ENCODE results near the gene KCNK10. TPM values are rescaled to one million over a fixed set of nuclear protein-coding genes. Genes with fewer than 3 reads are reported as not detected.
"Not testable (repeated sequence)": the region's sequence is repeated elsewhere in the genome, so short reads cannot be mapped to it uniquely, and the experiment has no call there.

The KCNK10 gene
- polyA plus RNA-seq, 1 donor, result not detected

- no peak for DNase-seq (ENCODE audit: low read depth)
These were observed 52.3 kb downstream of the KCNK10 start for GRCh38 chr14:88270776-88271175.

DNA sequence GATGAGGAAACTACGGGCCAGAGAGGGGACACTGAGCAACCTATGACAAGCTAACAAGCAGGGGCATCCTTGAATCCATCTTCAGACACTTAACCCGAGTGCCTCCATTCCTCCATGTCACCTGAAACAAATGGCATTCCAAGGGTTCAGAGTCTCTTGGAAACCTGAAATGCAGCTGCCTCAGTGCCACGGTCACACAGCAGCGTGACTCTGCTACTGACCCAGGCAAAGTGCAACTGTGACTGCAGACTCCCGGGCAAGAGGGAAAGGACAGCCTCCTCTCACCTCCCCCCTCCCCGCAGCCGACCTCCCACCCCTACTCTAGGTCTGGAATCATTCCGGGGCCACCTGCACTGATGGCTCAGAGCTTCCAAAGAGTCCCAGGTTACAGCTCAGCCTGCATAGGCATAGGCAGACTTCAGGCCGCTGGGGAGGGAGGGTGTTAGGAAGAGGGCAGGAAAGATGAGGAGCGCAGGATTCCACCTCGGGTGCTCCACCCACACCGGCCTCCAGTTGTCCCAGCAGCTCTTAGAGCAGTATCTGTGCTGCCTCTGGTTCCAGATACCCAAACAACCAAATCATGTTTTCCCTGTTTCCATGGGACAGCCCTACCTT lies 53.2 kb downstream of the KCNK10 start:
- DNase-seq (ENCODE audit: low read depth), result no peak

DNA sequence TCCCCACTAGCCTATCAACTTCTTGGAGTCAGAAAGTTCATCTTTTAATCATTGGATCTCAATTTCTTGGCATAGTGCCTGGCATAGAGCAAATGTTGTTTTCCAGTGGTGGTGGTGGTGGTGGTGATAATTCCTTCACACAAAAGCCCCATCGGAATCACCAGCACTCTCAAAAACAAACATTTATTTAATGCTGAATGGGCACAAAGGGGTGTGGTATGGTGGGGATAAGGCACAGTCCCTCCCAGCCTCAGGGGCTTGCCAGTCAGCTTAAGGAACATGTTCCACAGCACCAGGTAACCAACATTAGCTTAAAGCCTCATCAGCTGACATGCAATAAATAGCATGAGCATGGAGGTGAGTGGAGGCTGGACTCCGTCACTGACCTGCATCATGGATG lies 56.6 kb downstream of the KCNK10 start:
- no peak for DNase-seq (ENCODE audit: low read depth)

DNA sequence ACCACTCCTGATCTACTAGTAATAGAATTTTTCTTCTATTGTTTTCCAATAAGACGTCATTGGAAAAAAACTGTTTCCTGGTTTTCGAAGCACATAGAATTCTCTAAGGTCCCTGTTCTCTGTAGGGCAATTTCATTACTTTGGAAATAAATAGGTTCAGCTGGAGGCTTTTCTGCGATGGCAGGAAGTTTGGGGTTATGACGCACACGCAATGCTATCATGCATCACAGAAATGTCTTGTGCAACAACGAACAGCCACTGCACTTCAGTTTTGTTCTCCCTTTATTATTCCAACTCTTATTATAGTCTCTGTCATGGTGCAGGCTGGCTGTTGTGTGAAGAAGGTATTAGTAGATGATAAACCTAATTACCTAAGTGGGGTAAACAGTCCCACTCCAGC lies 59.0 kb downstream of the KCNK10 start:
- DNase-seq (ENCODE audit: low read depth), result no peak

GRCh38 chr14:88261302-88261701 lies 61.8 kb downstream of the KCNK10 start:
- DNase-seq (ENCODE audit: low read depth), result not testable (repeated sequence)

- no peak for DNase-seq (ENCODE audit: low read depth)
These were observed 65.0 kb downstream of the KCNK10 start for GRCh38 chr14:88258021-88258420.

GRCh38 chr14:88256997-88257950 lies 65.8 kb downstream of the KCNK10 start:
- DNase-seq (ENCODE audit: low read depth), result no peak

DNA sequence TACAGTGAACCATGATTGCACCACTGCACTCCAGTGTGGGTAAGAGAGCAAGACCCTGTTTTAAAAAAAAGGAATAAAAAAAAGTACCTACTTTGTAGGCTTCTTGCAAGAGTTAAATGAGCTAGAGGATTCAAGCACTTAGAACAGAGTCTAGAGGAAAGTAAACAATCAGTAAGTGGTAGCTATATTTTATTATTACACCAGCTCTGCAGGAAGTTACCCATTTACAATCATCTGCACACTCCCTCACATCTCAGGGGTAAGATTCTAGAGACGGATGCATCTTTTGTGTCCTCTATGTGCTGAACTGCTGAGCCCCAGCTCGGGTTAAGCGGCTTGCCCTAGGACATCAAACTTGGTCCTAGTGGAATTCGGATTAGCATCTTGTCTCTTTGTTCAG lies 67.3 kb downstream of the KCNK10 start:
- DNase-seq (ENCODE audit: low read depth), result no peak

DNA sequence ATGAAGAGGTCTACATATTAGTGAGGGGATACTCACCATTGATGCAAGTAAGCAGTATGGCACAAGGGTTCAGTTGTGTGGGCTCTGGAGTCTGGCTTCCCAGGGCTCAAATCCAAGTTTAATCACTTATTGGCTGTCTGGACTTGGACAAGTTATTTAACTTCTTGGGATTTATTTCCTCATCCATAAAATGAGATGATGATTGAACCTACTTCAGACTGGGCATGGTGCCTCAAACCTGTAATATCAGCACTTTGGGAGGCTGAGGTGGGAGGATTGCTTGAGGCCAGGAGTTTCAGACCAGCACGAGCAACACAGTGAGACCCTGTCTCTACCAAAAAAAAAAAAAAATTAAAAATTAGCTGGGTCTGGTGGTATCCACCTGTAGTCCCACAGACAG lies 67.9 kb downstream of the KCNK10 start:
- no peak for DNase-seq (ENCODE audit: low read depth)

- DNase-seq (ENCODE audit: low read depth), result no peak
These were observed 70.6 kb downstream of the KCNK10 start for GRCh38 chr14:88252498-88252897.

GRCh38 chr14:88251650-88252049 lies 71.4 kb downstream of the KCNK10 start:
- no peak for DNase-seq (ENCODE audit: low read depth)

- DNase-seq (ENCODE audit: low read depth), result no peak
These were observed 73.8 kb downstream of the KCNK10 start for GRCh38 chr14:88249266-88249665.

DNA sequence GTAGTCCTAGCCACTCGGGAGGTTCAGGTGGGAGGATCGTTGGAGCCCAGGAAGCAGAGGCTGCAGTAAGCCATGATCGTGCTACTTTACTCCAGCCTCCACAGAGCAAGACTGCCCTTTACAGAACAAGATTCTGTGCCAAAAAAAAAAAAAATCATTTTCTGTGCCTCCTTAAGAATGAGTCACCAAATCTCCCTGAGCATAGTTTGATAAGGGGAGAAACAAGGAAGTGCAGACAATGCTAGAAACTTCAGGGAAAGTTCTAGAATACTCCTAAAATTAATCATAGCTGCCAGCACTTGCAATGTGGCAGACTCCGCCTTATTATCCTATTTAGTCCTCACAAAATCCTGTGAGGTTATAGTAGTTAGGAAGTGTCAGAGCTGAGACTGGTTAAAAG lies 74.5 kb downstream of the KCNK10 start:
- no peak for DNase-seq (ENCODE audit: low read depth)

DNA sequence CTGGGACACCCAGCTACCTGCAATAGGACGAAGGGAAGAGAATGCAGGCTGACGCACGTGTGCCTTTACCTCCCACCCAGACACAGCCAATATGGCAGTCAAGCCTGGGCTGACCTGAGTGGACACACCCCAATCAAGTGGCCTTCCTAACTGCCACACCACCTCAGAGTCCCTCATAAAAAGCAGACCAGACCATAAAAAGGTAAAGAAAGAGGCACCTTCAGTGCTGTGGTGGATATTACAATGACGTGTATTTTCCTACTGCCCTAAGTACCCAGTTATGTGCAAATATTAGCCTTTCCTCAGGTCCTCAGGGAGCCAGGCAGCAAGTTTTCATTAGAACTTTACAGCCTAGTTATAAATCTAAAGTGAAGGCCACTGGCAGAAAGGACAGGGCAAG lies 75.8 kb downstream of the KCNK10 start:
- no peak for DNase-seq (ENCODE audit: low read depth)

GRCh38 chr14:88245321-88245720 lies 77.7 kb downstream of the KCNK10 start:
- no peak for DNase-seq (ENCODE audit: low read depth)

GRCh38 chr14:88243946-88244345 lies 79.1 kb downstream of the KCNK10 start:
- DNase-seq (ENCODE audit: low read depth), result no peak

DNA sequence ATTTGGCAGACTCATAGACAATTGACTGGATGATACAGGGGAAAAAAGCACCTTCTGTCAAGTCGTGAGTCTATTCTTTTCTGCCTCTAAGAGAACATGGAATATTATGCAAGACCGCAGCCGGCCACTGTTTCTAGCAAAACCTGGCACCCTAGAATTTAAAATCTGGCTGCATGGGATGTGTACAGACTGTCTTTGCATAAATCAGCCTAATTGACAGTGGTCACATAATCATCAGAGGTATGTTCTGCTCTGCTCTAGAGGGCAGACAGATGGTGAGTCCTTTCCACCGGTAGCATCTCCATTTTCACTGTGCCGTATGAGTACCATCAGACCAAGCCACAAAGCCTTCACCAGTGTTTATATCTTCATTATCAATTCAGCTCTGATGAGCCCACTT lies 80.6 kb downstream of the KCNK10 start:
- DNase-seq (ENCODE audit: low read depth), result no peak

DNA sequence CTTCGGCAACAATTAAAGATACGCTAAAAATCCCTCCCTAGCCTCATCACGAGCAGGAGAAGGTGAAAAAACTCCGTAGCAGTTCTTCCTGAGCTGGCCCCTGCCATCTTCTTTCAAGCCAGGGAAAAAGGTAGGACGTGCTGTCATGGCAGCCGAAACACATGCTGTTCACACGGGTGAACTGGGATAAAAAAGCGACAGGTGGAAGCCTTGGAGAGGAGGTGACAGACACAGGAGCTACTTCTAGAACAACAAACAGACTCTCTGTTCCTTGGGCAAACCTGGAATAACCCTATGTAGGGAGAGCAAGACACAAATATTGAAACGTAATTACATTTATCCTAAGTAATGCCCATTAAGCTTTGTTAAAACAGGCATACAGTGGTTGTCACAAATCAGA lies 81.3 kb downstream of the KCNK10 start:
- no peak for DNase-seq (ENCODE audit: low read depth)

DNA sequence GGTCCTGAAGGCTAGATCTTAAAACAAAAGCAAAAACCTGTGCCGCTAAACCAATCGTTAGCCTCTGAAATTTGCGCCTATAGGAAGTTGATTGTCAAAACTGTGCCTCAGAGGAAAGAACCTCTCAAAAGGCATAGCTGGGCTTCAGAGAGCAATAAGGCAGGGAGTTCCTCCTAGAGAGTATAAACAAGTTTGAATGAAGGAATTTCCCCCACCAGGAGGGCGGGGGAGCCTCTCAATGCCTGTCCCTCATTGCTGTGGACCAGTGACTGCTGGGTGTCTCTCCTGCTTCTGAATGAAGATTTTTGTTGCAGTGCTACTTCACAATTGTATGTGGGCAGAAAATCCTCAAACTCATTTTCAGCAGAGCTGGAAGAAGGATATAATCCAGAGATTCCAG lies 88.6 kb downstream of the KCNK10 start:
- no peak for DNase-seq (ENCODE audit: low read depth)

GRCh38 chr14:88233915-88234314 lies 89.2 kb downstream of the KCNK10 start:
- no peak for DNase-seq (ENCODE audit: low read depth)

- DNase-seq (ENCODE audit: low read depth), result no peak
These were observed 90.3 kb downstream of the KCNK10 start for GRCh38 chr14:88232771-88233170.

DNA sequence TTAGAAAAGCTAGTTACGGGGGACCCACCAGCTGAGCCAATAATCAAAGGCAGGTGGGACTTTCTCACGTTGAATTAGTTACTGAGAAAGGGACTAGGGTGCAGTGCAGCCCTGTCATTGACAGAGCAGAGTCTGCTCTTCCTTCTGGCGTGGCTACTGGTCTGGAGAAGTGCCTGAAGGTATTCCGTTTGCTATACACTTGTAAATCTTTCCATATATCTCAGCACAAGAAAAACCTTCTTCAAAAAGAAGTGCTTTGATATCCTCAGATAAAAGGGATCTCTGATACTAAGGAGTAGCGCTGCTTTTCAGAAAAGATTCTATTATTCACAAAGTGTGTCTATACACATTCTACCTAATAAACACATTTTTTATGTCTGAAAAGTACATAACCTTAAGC lies 91.5 kb downstream of the KCNK10 start:
- DNase-seq (ENCODE audit: low read depth), result no peak

- DNase-seq (ENCODE audit: low read depth), result no peak
These were observed 93.6 kb downstream of the KCNK10 start for GRCh38 chr14:88229428-88229827.
